CD4-positive, alpha-beta T cell treated with Interleukin-6 for 4 hours (primary cell): Measurements from ENCODE around the gene RALA.
A peak's percentile ranks its signal among the peaks of the same experiment; 100 is the strongest.
"Not testable (repeated sequence)": the region's sequence is repeated elsewhere in the genome, so short reads cannot be mapped to it uniquely, and the experiment has no call there.

ENCODE experiments used
- DNase-seq: peaks from one replicate; pipeline ENCODE4 v3.0.0-alpha.2; 2020; ENCODE audit warnings: mixed read lengths

RALA gene

DNA sequence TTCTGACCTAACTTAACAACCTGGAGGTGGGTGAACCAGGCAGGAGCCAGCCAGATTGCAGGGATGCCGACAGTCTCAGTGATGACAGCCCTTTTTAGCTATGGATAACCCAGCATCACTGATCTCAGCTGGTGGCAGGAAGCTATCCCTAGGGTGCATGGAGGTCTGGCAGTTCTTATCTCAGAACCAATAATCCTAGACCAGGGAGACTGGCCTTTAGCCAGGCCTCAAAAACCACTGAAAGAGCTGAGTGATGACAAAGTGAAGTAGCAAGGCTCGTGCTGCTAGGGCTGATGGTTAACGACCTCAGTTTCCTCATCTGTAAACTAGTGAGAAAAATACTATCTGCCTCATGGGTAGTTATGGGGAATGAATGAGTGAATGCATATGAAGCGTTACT lies 112.5 kb downstream of the RALA start:
- DNase-seq, result no peak

DNA sequence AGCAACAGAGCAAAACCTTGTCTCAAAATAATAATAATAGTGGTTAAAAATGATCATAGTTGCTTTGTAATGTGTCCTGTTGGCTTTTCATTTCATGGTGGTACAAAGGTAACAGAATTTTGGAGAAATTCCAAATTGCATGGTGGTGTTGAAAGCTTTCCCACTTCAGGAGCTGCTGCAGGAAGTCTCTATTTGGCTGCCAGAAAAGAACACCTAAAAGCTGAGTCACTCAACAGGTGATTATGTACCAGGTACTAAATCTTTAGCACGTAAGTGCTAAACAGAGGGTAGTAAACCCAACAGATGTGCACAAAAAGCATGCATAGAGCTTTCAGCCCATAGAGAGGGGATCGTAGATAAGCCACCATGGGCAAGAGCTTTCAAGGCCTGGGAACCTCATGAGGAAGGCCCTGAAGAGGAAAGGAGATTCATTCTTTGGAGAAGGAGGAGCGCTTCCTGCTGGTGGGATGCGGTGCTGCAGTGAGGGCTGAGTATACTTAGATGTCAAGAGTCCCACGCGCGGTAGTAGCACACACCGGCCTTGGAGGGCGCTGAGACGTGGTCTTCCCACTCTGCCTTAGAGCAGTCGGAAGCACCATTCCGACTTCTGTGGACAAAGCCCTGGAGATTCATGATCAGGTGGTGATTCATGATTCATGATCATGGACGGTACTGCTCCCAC lies 118.7 kb downstream of the RALA start:
- DNase-seq, result peak; percentile 70

GRCh38 chr7:39744620-39745019 lies 121.2 kb downstream of the RALA start:
- no peak for DNase-seq

DNA sequence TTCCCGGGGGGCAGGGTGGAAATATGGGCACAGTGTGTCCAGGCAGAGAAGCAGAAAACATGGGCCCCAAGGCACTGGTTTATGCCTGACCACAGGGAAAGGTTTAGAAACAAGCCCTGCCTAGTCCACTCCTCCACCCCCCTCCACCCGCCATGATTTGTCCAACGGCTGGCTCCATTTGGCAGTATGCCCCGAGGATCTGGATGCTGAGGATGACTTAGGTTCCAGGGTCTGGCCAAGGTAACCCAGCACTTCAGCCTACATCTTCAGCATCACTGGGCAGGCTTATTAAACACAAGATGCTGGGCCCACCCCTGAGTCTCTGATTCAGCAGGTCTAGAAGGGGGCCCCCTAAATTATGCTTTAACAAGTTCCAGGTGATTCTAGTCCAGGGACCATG lies 121.9 kb downstream of the RALA start:
- no peak for DNase-seq

GRCh38 chr7:39746103-39746819 lies 122.9 kb downstream of the RALA start:
- DNase-seq, result peak; percentile 75

DNA sequence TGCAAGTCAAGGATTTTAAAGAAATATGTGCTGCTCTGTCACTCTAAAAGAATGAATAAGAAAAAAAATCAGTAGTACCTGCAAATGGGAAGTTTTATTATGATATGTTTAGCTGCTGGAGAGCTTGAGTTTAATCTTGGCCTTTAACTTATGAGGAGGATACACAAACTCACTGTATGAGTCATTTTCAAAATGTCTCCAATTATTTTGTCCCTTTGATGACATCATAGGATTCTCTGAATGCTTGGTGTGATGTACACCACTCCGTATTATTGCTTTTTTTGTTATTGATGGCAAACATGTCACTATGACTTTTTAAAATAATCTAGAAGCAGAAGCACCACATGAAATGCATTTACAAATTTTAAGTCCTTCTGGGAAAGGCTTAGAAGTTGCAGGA lies 125.8 kb downstream of the RALA start:
- DNase-seq, result no peak

DNA sequence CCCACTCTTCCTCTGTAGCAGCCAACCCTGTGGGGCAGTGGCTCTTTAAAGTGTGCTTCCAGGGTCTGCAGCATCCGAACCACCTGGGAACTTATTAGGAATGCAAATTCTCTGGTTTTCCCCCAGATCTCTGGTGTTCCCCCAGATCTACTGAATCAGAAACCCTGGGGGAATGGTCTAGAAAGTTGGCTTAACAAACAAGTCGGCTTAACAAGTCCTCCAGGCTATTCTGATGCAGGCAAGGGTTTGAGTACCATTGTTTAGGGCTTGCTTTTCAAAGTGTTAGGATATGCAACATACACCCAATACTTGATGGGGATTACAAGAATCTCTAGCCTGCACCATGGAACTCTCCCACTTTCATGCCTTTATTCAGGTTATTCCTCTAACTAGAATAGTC lies 126.3 kb downstream of the RALA start:
- no peak for DNase-seq

DNA sequence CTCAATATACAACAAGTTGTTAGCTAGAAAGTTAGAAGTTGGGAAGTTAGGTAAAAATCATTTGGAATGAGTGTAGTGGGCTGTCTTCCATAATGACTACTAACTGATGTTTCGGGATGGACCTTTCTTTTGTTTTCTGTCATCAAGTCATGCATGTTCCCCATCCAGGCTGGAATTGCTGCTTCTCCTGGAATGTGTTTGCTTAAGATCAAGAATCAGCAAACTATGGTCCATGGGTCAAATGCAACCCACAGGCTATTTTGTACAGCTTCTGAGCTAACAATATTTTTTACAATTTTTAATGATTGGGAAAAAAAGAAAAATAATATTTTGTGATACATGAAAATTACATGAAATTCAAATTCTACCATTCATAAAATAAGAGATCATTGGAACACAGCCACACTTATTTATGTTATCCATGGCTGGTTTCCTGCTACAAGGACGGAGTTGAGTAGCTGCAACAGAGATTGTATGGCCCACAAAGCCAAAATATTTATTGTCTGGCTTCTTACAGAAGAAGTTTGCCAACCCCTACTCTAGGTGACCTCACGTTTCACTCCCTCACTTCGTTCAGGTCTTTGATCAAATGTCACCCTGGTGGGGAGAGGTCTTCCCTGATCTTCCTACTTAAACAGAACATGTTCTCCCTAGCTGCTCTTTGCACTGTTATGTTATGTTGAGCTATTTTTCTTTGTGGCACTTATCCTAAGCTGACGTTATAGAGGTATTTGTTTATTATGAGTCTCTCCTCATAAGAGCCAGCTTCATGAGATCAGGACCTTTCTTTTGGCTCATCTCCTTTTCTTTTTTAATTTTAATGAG lies 127.1 kb downstream of the RALA start:
- no peak for DNase-seq

GRCh38 chr7:39753237-39753636 lies 129.9 kb downstream of the RALA start:
- DNase-seq, result not testable (repeated sequence)

- no peak for DNase-seq
Observed at GRCh38 chr7:39753823-39754325, 130.5 kb downstream of the RALA start.

DNA sequence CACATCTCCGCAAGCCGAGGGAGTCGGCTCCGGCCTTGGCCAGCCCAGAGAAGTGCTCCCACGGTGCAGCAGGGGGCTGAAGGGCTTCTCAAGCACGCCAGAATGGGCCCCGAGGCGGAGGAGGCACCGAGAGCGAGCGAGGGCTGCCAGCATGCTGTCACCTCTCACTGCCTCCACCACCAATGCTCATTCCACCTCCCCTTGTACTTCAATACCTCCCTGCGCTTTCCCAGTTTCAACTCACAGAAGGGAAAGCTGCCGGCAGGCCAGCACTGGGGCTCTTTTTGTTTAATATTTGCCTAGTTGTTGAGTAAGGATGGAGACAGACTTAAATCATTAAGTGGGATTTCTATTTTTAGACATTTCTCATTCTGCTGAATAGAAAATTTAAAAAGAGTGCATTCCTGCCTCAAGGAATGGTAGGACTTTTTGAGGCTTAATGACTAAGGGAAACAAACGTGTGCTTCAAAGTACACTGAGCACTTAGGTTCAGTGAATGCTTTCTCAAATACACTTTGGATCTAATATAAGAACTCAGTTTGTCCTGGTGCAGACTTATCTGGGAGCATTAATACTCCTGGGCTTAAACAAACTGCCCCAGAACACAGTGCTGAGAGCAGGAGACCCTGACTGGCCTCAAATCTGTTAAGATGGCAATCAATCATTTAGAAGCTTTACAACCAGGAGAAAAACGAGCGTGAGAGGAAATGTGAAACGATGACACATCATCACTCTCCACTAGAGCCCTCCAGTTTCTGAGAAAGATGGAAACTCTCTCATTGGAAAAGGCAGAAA lies 131.2 kb downstream of the RALA start:
- no peak for DNase-seq

GRCh38 chr7:39757604-39758003 lies 134.2 kb downstream of the RALA start:
- no peak for DNase-seq
